PC-9 (cell line): ENCODE data around the gene ESYT1. TPM values are rescaled to one million over a fixed set of nuclear protein-coding genes. Genes with fewer than 3 reads are reported as not detected.

Source experiments
- BruUV-seq: library from RNA; stranded (reverse); fragments of 400-500 nt; replicated peaks from 2 replicates; lab custom pipeline; 2021; lab: Mats Ljungman, UMichigan
- CTCF ChIA-PET: fragments of 300-600 bp; sonication (Branson Sonifier 250); formaldehyde crosslinking; loops from one replicate; lab custom pipeline; 2022; ENCODE audit warnings: antibody characterized with exemption; lab: Charles Lee
- POLR2A ChIA-PET: fragments of 300-600 bp; sonication (Branson Sonifier 250); formaldehyde crosslinking; loops from one replicate; lab custom pipeline; 2022; ENCODE audit warnings: antibody characterized with exemption; ENCODE audit not compliant: unreplicated experiment; lab: Charles Lee
- DNase-seq, 2 experiments: peaks; one replicate each; pipeline versions ENCODE4 v3.0.0 to v3.0.0-alpha.2; 2015 to 2022; ENCODE audit warnings: mixed read lengths in 1 of 2
- H2AFZ ChIP-seq: fragments of 200-600 bp; sonication (generic); 2 replicates; pipeline ENCODE4 v1.8.1; 2017; ENCODE audit warnings: antibody characterized with exemption
- H3F3A ChIP-seq: fragments of 200-600 bp; sonication (generic); 2 replicates; pipeline ENCODE4 v1.8.1; 2017; ENCODE audit warnings: antibody characterized with exemption, mild to moderate bottlenecking, low read depth; ENCODE audit not compliant: insufficient read depth
- H3K27ac ChIP-seq: fragments of 200-600 bp; sonication (generic); 2 replicates; pipeline ENCODE4 v1.6.1; 2016; ENCODE audit warnings: mixed run types
- H3K27me3 ChIP-seq: fragments of 200-600 bp; sonication (generic); 2 replicates; pipeline ENCODE4 v1.6.1; 2016; ENCODE audit warnings: low read depth, mixed run types; ENCODE audit not compliant: insufficient read depth
- H3K36me3 ChIP-seq: fragments of 200-600 bp; sonication (generic); 2 replicates; pipeline ENCODE4 v1.6.1; 2016; ENCODE audit warnings: low read depth, mixed run types
- H3K4me1 ChIP-seq: fragments of 200-600 bp; sonication (generic); replicated peaks from 2 replicates; pipeline ENCODE4 v1.6.1; 2016; ENCODE audit warnings: mixed run types; ENCODE audit not compliant: insufficient read depth
- H3K4me2 ChIP-seq: fragments of 200-600 bp; sonication (generic); 2 replicates; pipeline ENCODE4 v1.6.1; 2017; ENCODE audit warnings: mixed run types
- H3K4me3 ChIP-seq: fragments of 200-600 bp; sonication (generic); 2 replicates; pipeline ENCODE4 v1.6.1; 2016; ENCODE audit warnings: mixed run types
- H3K79me2 ChIP-seq: fragments of 200-600 bp; sonication (generic); 2 replicates; pipeline ENCODE4 v1.6.1; 2017; ENCODE audit warnings: low read depth, mixed run types
- H3K9me2 ChIP-seq: fragments of 200-600 bp; sonication (generic); 2 replicates; pipeline ENCODE4 v1.8.1; 2017; ENCODE audit warnings: mild to moderate bottlenecking; ENCODE audit not compliant: insufficient read depth
- H3K9me3 ChIP-seq: fragments of 200-600 bp; sonication (generic); 2 replicates; pipeline ENCODE4 v1.8.1; 2016; ENCODE audit warnings: low read depth; ENCODE audit not compliant: insufficient read depth
- H4K20me1 ChIP-seq: fragments of 200-600 bp; sonication (generic); 2 replicates; pipeline ENCODE4 v1.8.1; 2017; ENCODE audit not compliant: insufficient read depth
- EZH2 ChIP-seq: fragments of 200-600 bp; sonication (generic); IDR thresholded peaks from 2 replicates; pipeline ENCODE4 v1.8.0; 2017; ENCODE audit warnings: antibody characterized with exemption, low read depth
- intact Hi-C: fragments of 100-400 bp; cut with micrococcal nuclease; formaldehyde crosslinking; loops from one replicate; pipeline ENCODE4 v1.10.0; 2022; ENCODE audit not compliant: unreplicated experiment
- total RNA-seq: library from RNA; stranded (reverse); gene quantifications from 2 replicates; pipeline ENCODE4 v1.2.3, GENCODE V29; 2021
- TF ChIP-seq, protein P1 (sequence below): fragments of 200-600 bp; sonication (generic); conservative IDR thresholded peaks from 2 replicates; pipeline ENCODE4 v1.6.1; 2017; ENCODE audit warnings: mixed run types, antibody characterized with exemption, mild to moderate bottlenecking, moderate library complexity

Gene ESYT1
- total RNA-seq, 1 experiment from 2014 or later = 46.1 TPM

DNA sequence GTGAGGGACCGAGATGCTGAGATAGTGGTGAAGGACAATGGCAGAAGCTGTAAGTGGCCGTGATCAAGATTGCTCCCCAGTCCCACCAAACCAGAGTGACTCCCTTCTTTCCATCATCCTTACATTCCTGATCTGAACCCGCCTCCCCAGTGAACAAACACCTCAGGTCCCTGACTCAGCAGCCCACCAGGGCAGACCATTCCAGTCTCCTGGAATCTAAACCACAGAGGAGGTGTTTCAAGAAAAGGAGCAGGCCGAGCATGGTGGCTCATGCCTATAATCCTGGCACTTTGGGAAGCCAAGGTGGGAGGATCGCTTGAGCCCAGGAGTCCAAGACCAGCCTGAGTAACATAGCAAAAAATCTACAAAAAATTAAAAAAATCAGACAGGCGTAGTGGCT is 41.5 kb upstream of the ESYT1 start:
- H3K27ac ChIP-seq = no peak overlapping the region
- H3K4me1 ChIP-seq = peaks cover 35% of the 10 kb centered on the region
- no TSS peak for BruUV-seq
- no peak overlapping the region for H3K4me3 ChIP-seq
- no peaks in the 10 kb centered on the region for H3K9me2 ChIP-seq
- no peak overlapping the region for H2AFZ ChIP-seq
- peaks cover 14% of the 10 kb centered on the region; the same call in 1 of the 2 replicates for H3F3A ChIP-seq
- ChIA-PET CTCF (no interaction called here), POLR2A (no interaction called here)
- no peak for TF ChIP-seq EZH2
- TF ChIP-seq, protein P1, sequence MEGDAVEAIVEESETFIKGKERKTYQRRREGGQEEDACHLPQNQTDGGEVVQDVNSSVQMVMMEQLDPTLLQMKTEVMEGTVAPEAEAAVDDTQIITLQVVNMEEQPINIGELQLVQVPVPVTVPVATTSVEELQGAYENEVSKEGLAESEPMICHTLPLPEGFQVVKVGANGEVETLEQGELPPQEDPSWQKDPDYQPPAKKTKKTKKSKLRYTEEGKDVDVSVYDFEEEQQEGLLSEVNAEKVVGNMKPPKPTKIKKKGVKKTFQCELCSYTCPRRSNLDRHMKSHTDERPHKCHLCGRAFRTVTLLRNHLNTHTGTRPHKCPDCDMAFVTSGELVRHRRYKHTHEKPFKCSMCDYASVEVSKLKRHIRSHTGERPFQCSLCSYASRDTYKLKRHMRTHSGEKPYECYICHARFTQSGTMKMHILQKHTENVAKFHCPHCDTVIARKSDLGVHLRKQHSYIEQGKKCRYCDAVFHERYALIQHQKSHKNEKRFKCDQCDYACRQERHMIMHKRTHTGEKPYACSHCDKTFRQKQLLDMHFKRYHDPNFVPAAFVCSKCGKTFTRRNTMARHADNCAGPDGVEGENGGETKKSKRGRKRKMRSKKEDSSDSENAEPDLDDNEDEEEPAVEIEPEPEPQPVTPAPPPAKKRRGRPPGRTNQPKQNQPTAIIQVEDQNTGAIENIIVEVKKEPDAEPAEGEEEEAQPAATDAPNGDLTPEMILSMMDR = no peak
- intact Hi-C loops = no loop called here
- peaks cover 23% of the 10 kb centered on the region for H3K36me3 ChIP-seq
- H4K20me1 ChIP-seq = peaks cover 6% of the 10 kb centered on the region; the same call in 1 of the 2 replicates
- H3K9me3 ChIP-seq = no peaks in the 10 kb centered on the region
- H3K4me2 ChIP-seq = peak overlapping the region; percentile 55
- H3K27me3 ChIP-seq = no peaks in the 10 kb centered on the region
- H3K79me2 ChIP-seq = peaks cover 33% of the 10 kb centered on the region
- no peak for DNase-seq

GRCh38 chr12:56087220-56087619 is 40.8 kb upstream of the ESYT1 start:
- Histone ChIP-seq H3K36me3 (peaks cover 23% of the 10 kb centered on the region), H3F3A (peaks cover 16% of the 10 kb centered on the region; the same call in 1 of the 2 replicates), H3K27me3 (no peaks in the 10 kb centered on the region), H3K27ac (no peak overlapping the region), H4K20me1 (peaks cover under 1% of the 10 kb centered on the region; the same call in 1 of the 2 replicates), H3K4me1 (peaks cover 29% of the 10 kb centered on the region), H2AFZ (no peak overlapping the region), H3K9me3 (no peaks in the 10 kb centered on the region), H3K9me2 (no peaks in the 10 kb centered on the region), H3K4me3 (no peak overlapping the region), H3K79me2 (peaks cover 26% of the 10 kb centered on the region), H3K4me2 (peak overlapping the region; percentile 55; the same call in 1 of the 2 replicates)
- ChIA-PET CTCF (no interaction called here), POLR2A (no interaction called here)
- TF ChIP-seq, protein P1 = no peak
- TF ChIP-seq EZH2 = no peak
- BruUV-seq = no TSS peak
- intact Hi-C loops = no loop called here
- peak; percentile 40 to 47 for DNase-seq

GRCh38 chr12:56097738-56098137 is 30.3 kb upstream of the ESYT1 start:
- H3K27me3 ChIP-seq = no peaks in the 10 kb centered on the region
- BruUV-seq = no TSS peak
- peaks cover 20% of the 10 kb centered on the region; the same call in 1 of the 2 replicates for H3F3A ChIP-seq
- no peaks in the 10 kb centered on the region for H3K9me2 ChIP-seq
- no peaks in the 10 kb centered on the region for H3K9me3 ChIP-seq
- no peak overlapping the region for H2AFZ ChIP-seq
- H3K36me3 ChIP-seq = peaks cover 23% of the 10 kb centered on the region
- no peaks in the 10 kb centered on the region for H4K20me1 ChIP-seq
- TF ChIP-seq, protein P1 = no peak
- no peak for TF ChIP-seq EZH2
- DNase-seq = no peak
- no peak overlapping the region for H3K4me3 ChIP-seq
- H3K27ac ChIP-seq = no peak overlapping the region
- POLR2A ChIA-PET = no interaction called here
- CTCF ChIA-PET = no interaction called here
- no peaks in the 10 kb centered on the region for H3K79me2 ChIP-seq
- intact Hi-C loops = no loop called here
- H3K4me2 ChIP-seq = no peak overlapping the region
- peaks cover under 1% of the 10 kb centered on the region for H3K4me1 ChIP-seq
